Lung (tissue), 12 donors: ENCODE data around the gene MOB1A. TPM values are rescaled to one million over a fixed set of nuclear protein-coding genes. Genes with fewer than 3 reads are reported as not detected.
"Not testable (repeated sequence)": the region's sequence is repeated elsewhere in the genome, so short reads cannot be mapped to it uniquely, and the experiment has no call there.

Experiments used
- ATAC-seq: fragments of 200-7000 bp; cut with Tn5 transposase; one replicate; pipeline ENCODE4 v1.9.1; 2020; ENCODE audit warnings: moderate number of reproducible peaks; ENCODE audit not compliant: insufficient read depth, low FRiP score
- DNase-seq, 3 donors: peaks; one replicate each; pipeline ENCODE4 v3.0.0-alpha.2; 2013 to 2017
- H3K27ac ChIP-seq, 2 donors: one replicate each; pipeline ENCODE4 v1.5.1; 2013; ENCODE audit warnings: mild to moderate bottlenecking in 2 of 2, moderate library complexity in 2 of 2, control low read depth in 1 of 2, inconsistent platforms in 1 of 2, low read depth in 1 of 2, low read length in 1 of 2
- H3K27me3 ChIP-seq, 3 donors: one replicate each; pipeline ENCODE4 v1.5.1; 2013; ENCODE audit warnings: low read length in 2 of 3; ENCODE audit not compliant: control insufficient read depth in 3 of 3, insufficient read depth in 3 of 3
- H3K36me3 ChIP-seq, 4 donors: one replicate each; pipeline ENCODE4 v1.5.1; 2013; ENCODE audit warnings: low read length in 4 of 4, mild to moderate bottlenecking in 1 of 4, moderate library complexity in 1 of 4; ENCODE audit not compliant: control insufficient read depth in 4 of 4, insufficient read depth in 4 of 4
- H3K4me1 ChIP-seq, 5 donors: one replicate each; pipeline ENCODE4 v1.5.1; 2013; ENCODE audit warnings: low read length in 5 of 5, mild to moderate bottlenecking in 2 of 5, moderate library complexity in 1 of 5; ENCODE audit not compliant: control insufficient read depth in 5 of 5, insufficient read depth in 5 of 5
- H3K4me3 ChIP-seq: one replicate; pipeline ENCODE4 v1.5.1; 2013; ENCODE audit warnings: mild to moderate bottlenecking, control low read depth, moderate library complexity
- H3K9ac ChIP-seq, 2 donors: one replicate each; pipeline ENCODE4 v1.5.1; 2013; ENCODE audit warnings: low read length in 2 of 2, control low read depth in 1 of 2; ENCODE audit not compliant: insufficient read depth in 1 of 2
- H3K9me3 ChIP-seq, 4 donors: one replicate each; pipeline ENCODE4 v1.5.1; 2013; ENCODE audit warnings: low read length in 3 of 4, mild to moderate bottlenecking in 1 of 4, moderate library complexity in 1 of 4; ENCODE audit not compliant: control insufficient read depth in 4 of 4, insufficient read depth in 3 of 4
- CTCF ChIP-seq: IDR thresholded peaks from 2 replicates; pipeline ENCODE4 v1.5.1; 2012; ENCODE audit warnings: mild to moderate bottlenecking; ENCODE audit errors: control extremely low read depth, extremely low read depth
- WGBS, 2 donors: extraction: QIAGEN DNeasy Blood & Tissue Kit; methylation state at CpG; one replicate each; pipeline ENCODE4 v1.1.7; 2013; 5-methylcytosine and 5-hydroxymethylcytosine counted together
- polyA plus RNA-seq, 2 donors: library from polyadenylated mRNA; stranded (reverse); fragments of 200-250 nt; gene quantifications; one replicate each; pipeline ENCODE4 v1.2.1, GENCODE V29; 2013
- total RNA-seq, 2 donors: library from RNA; depleted of rRNA in 1 of 2; stranded (reverse); fragments of >200 nt in 1 of 2; gene quantifications; one replicate each; pipeline ENCODE4 v1.2.1, GENCODE V29; 2014 to 2021
- donor health status: control.
- donor health status: control.
- donor health status: Bipolar disorder and iron deficiency.
- donor health status: healthy.
- donor health status: DM: yes; HTN: yes; CAD: no.

The MOB1A gene
- total and polyA plus RNA-seq, 4 donors: 33.4 to 117 (median 81.1) TPM

GRCh38 chr2:74188018-74188601 is 9.4 kb upstream of the MOB1A start:
- no peaks in the 10 kb centered on the region for H3K4me1 ChIP-seq
- no peaks in the 10 kb centered on the region for H3K9me3 ChIP-seq
- WGBS, 2 donors: 77 to 84% methylated on average over 6 of the region's 6 CpGs
- ATAC-seq (no peak), DNase-seq (no peak)
- H3K36me3 ChIP-seq: no peaks in the 10 kb centered on the region
- H3K27ac ChIP-seq: no peak overlapping the region
- H3K9ac ChIP-seq: no peak overlapping the region
- TF ChIP-seq CTCF: no peak
- no peak overlapping the region for H3K4me3 ChIP-seq
- H3K27me3 ChIP-seq: no peaks in the 10 kb centered on the region

DNA sequence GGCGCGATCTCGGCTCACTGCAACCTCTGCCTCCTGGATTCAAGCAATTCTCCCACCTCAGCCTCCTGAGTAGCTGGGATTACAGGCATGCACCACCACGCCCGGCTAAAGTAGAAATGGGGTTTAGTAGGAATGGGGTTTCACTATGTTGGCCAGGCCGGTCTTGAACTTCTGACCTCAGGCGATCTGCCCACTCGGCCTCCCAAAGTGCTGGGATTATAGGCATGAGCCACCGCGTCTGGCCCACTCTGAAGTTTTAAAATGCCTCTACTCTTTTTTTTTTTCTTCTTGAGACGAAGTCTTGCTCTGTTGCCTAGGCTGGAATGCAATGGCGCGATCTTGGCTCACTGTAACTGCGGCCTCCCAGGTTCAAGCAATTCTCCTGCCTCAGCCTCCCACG is 8.0 kb upstream of the MOB1A start:
- H3K36me3 ChIP-seq, H3K4me1 ChIP-seq, H3K9ac ChIP-seq, ATAC-seq, DNase-seq, H3K27me3 ChIP-seq, H3K4me3 ChIP-seq, H3K27ac ChIP-seq, H3K9me3 ChIP-seq: not testable (repeated sequence)
- WGBS, 2 donors: 95 to 98% methylated on average over 15 of the region's 15 CpGs

DNA sequence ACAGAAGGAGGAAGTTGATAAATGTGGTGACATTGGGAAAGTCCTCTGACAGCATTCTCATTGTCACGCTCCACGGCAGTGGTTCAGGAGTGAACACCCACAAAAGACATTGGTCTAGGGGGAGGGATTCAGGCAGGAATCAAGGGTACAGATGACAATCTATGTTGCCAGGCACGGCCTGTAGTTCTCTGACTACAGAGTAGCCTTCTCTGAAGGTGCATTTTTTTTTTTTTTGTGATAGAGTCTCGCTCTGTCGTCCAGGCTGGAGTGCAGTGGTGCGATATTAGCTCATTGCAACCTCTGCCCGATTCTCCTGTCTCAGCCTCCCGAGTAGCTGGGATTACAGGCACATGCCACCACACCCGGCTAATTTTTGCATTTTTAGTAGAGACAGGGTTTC is 7.4 kb upstream of the MOB1A start:
- no peaks in the 10 kb centered on the region for H3K27me3 ChIP-seq
- 48 to 62% methylated on average over 9 of the region's 9 CpGs for WGBS, 2 donors
- H3K9ac ChIP-seq: no peak overlapping the region
- no peaks in the 10 kb centered on the region for H3K36me3 ChIP-seq
- H3K4me3 ChIP-seq: no peak overlapping the region
- no peaks in the 10 kb centered on the region for H3K4me1 ChIP-seq
- H3K9me3 ChIP-seq: no peaks in the 10 kb centered on the region
- peak overlapping the region in 1 of 2 donors; percentile 7 for H3K27ac ChIP-seq
- no peak for TF ChIP-seq CTCF
- ATAC-seq (peak; percentile 83), DNase-seq (peak in 1 of 3 donors; percentile 15)

DNA sequence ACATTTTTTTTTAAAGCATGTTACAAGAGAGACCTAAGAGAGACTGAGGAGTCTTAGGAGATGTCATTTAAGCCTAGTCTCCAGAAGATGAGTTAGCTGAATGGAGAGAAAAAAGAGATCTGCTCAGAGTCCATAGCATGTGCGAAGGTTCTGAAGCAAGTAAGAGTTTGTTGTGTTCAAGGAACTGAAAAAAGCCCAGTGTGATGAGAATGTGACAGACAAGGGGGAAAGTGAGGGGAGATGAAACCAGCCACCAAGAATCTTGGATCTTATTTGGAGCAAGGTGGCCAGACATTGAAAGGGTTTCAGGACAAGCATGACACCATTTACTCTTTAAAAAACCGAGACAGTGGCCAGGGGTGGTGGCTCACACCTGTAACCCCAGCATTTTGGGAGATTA is 5.2 kb upstream of the MOB1A start:
- peaks cover 0 to 3% (median 0%) of the 10 kb centered on the region in 5 donors for H3K4me1 ChIP-seq
- no peak for DNase-seq
- no peaks in the 10 kb centered on the region for H3K36me3 ChIP-seq
- H3K9ac ChIP-seq: no peak overlapping the region
- no peaks in the 10 kb centered on the region for H3K27me3 ChIP-seq
- no peak overlapping the region for H3K27ac ChIP-seq
- no peak for TF ChIP-seq CTCF
- no peaks in the 10 kb centered on the region for H3K9me3 ChIP-seq
- H3K4me3 ChIP-seq: no peak overlapping the region
- 81 to 93% methylated on average over 2 of the region's 2 CpGs for WGBS, 2 donors
- no peak for ATAC-seq
